Fibroblast of gingiva (primary cell): ENCODE data around the gene SLC43A2.

Source experiments
- DNase-seq: peaks from one replicate; pipeline ENCODE4 v3.0.0-alpha.2; 2011; ENCODE audit warnings: low read depth

SLC43A2 gene

DNA sequence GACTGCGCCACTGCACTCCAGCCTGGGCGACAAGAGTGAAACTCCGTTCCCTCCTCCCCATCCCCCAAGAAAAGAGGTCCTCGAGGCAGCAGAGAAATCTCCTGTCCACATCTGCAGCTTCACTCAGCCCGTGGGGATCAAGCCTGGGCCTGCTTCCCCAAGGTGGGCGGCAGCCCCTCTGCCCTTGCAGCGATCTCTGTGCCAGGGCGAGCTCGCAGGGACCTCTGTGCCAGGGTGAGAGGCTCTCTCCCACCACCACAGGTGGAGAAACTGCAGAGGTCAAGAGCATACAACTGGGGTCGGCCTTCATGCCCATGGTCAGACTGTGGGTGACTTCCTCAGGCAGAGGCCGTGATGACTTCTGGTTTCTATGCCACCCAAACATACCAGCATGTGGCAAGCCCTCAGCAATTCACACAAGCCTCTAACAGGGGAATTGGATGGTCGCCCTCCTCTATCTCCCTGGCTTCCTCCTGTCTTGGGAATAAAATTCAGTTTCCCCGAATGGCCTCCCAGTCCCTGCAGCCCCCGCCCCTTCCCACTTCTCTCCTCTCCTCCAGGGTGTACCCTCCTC, 5.5 kb downstream of the SLC43A2 start:
- no peak for DNase-seq

- no peak for DNase-seq
These were observed 7.2 kb downstream of the SLC43A2 start for GRCh38 chr17:1621273-1621954.

DNA sequence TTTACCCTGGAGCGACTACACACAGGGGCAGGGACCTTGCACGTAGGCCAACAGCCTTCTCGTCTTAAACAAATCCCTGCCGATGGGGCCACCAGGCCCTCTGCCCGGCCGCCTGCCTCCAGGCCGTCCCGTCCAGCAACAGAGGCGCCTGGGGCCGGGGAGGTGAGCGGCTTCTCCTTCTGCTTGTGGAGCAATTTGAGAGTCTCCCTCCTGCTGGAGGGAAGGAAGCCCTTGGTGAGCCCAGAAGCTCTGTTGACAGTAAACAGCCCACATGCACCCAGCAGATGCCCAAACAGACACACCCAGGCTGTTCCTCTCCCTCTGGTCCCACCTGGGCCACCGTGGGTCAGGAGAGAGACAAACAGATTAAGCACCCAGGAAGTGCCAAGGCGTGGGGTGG, 8.1 kb downstream of the SLC43A2 start:
- DNase-seq, result no peak

DNA sequence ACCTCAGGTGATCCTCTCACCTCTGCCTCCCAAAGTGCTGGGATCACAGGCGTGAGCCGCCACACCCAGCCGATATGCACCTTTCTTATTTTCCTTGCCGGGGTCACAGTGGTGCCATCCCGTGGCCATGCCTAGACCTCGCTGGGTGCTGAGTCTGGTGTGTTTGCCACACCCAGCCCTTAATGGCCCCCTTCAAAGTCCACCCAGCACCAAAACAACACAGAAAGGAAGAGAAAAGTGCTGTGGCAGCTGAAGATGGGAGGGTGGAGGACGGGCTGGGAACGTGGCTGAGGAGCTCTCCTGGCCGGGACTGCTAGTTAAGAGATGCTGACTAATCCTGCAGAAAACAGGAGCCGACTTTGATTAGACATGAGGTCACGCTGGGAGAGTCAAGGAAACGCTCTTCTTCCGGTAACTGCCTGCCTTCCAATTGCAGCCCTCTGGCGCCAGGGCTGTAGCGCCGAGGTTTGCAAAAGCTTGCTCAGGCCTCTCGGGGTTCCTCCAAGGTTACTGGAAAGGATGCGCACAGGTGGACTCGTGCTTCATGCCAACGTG, 10.9 kb downstream of the SLC43A2 start:
- DNase-seq, result peak; percentile 30

- DNase-seq, result no peak
These were observed 12.5 kb downstream of the SLC43A2 start for GRCh38 chr17:1616101-1616500.

DNA sequence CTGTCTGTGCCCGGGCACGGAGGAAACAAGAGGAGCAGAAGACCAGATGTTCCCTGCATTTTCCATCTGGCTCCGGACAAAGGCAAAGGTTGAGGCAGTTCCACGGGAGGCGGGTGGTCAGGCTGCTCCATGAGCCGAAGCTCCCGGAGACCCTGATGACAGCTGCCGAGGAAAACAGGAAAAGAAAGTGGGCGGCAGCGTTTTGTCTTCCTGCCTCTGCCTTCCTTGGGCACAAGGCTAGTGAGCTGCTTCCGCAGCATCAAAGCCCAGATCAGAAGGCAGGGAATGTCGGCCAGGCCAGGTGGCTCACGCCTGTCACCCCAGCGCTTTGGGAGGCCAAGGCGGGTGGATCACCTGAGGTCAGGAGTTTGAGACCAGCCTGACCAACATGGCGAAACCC, 16.2 kb downstream of the SLC43A2 start:
- DNase-seq, result no peak

GRCh38 chr17:1611715-1612114, 16.9 kb downstream of the SLC43A2 start:
- no peak for DNase-seq

GRCh38 chr17:1608676-1609075, 20.0 kb downstream of the SLC43A2 start:
- DNase-seq, result no peak

- DNase-seq, result no peak
These were observed 20.7 kb downstream of the SLC43A2 start for GRCh38 chr17:1607971-1608320.

GRCh38 chr17:1606352-1606985, 22.2 kb downstream of the SLC43A2 start:
- DNase-seq, result no peak

- no peak for DNase-seq
These were observed 22.8 kb downstream of the SLC43A2 start for GRCh38 chr17:1605681-1606351.

- DNase-seq, result no peak
These were observed 23.7 kb downstream of the SLC43A2 start for GRCh38 chr17:1604831-1605528.

- DNase-seq, result no peak
These were observed 27.1 kb downstream of the SLC43A2 start for GRCh38 chr17:1601571-1601970.

DNA sequence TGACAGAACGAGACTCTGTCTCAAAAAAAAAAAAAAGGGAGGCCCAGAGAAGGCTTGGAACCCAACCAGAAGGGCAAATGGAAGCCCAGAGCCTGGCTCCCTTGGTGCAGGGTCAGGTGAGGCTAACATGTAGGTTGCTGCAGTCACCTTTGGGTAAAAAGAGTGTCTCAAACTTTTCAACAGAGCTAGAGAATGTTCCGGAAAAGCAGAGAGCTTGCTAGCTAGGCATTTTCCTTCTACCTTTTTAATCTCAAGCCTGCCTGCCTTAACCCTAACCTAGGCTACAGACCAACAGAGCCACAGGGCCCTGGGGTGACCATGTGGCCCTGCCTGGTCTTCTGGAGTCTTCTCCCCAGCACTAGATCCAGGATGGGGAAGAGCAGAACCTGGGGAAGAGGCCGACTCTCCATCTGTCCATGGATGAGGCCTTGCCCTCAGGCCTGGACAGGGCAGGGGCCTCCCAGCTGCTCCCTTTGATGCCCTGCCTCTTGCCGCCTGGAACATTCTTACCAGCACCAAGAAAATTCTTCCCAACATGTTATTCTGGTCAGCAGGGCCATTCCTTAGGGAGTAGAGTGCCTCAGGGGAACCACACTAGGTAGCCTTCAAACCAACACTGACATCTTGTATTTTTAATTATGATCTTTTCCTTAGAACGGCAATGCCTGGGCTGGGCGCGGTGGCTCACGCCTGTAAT, 30.1 kb downstream of the SLC43A2 start:
- DNase-seq, result no peak

DNA sequence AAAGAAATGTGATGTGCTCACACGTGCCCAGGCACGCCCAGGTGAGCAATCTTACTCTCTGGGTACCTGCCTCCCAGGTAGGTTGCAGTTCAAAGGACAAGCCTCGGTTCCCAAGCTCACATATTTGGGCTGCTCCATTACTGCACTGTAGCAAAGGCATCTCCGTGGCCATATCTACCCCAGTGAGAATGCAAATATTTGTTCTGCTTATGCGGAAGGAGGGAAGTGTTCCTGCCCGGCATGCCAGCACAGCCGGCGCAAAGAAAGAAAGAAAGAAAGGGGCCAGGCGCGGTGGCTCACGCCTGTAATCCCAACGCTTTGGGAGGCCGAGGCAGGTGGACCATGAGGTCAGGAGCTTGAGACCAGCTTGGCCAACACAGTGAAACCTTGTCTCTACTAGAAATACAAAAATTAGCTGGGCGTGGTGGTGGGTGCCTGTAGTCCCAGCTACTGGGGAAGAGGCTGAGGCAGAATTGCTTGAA, 30.7 kb downstream of the SLC43A2 start:
- no peak for DNase-seq

DNA sequence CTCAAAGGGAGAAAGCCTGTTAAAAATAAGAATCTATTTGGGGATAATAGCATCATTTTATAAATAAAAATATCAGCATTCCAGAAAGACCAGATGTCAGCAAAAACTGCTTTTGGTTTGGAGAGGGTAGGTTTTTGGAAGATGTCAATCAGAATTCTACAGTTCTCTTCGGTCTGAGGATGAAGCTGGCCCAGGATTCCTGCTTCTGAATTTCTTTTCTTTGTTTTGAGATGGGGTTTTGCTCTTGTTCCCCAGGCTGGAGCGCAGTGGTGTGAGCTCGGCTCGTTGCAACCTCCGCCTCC, 35.1 kb downstream of the SLC43A2 start:
- no peak for DNase-seq

DNA sequence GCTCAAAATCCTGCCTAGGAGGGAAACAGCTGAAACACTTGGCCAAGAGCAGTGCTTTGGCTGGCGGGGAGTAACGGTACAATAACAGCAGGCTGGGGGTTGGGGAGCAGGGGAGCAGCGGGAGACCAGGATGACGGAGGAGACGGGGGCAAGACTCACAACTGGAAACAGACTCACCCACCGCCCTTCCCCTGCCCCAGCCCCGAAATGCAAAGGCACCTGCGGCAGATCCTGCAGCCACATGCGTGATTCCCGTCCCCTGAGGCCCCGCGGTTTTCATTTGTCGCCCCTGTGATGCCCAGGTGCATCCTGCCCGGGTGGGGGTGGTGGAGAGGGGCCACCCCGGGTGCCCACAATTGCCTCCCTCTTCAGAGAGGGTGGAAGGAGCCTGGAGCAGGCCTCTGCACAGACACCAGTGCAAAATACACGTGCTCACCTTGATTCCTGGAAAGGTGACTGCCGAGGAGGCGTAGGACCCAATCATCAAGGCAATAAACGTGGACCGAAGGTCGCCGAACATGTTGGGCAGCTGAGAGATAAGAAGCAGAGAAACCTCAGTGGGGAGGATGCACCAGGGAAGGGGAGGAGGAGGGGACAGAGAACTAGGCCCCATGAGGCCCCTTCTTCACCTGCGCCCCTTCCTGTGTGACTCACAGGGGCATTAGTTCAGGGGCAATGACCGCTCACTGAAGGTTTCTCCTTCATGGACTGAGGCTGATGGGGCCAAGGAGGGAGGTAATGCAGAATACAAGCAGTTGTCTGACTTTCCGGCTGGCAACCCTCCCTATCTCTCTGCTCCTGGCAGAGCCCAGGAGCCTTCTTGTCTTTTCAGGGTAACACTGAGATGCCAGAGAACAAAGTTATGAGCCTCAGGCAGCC, 35.6 kb downstream of the SLC43A2 start:
- DNase-seq, result no peak

DNA sequence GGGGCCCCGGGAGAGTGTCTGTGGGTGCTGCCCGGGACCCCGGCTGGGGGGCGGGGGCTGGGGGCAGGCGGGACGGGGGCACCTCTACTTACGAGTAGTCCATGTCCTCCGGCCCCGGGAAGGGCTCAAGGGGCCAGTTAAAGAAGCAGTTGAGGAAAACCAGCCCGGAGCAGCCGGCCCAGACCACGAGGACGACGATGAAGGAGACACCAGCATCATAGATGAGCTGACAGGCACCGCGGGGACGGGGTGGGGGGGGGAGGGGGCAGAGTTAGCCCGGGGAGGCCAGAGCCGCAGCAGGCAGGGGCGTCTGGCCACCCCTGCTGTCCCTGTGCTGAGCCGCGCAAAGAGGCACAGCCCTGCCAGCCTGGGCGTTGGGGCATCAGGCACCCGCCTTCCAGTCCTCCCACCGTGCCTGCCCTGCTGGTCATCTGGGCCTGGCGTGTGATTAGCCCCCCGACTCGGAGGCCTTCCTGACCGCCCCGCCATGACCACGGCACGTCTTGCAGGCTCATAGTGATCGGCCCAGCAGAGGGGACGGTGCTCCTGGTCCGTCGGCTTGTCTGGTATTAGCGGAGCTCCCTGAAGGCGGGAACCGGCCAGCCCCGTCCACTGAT, 37.1 kb downstream of the SLC43A2 start:
- no peak for DNase-seq

GRCh38 chr17:1590747-1591473, 37.7 kb downstream of the SLC43A2 start:
- DNase-seq, result no peak
